ENCODE results near the gene XYLT1.

- no peak for TF ChIP-seq BRF2 (IDR thresholded peaks at IDR 0.05; ENCODE audit: borderline replicate concordance, insufficient read depth, insufficient read length)
- no peak for TF ChIP-seq MAZ (CRISPR knock-in tag; conservative IDR thresholded peaks at IDR 0.05 in 1 of 2, IDR thresholded peaks at IDR 0.05 in 1 of 2)
- peak; percentile 92 for TF ChIP-seq FOSL1 (tag; conservative IDR thresholded peaks at IDR 0.05)
- TF ChIP-seq ELF4 (CRISPR knock-in tag; IDR thresholded peaks at IDR 0.05), result no peak
- no peak for TF ChIP-seq POLR2A (conservative IDR thresholded peaks at IDR 0.05)
- TF ChIP-seq NR2F6 (CRISPR knock-in tag; IDR thresholded peaks at IDR 0.05), result no peak
- no peak for TF ChIP-seq CBX8 (IDR thresholded peaks at IDR 0.05; ENCODE audit: borderline replicate concordance, extremely low read depth, low read depth, low read length, poor library complexity, severe bottlenecking)
- TF ChIP-seq NFRKB (IDR thresholded peaks at IDR 0.05; ENCODE audit: low read depth), result no peak
- TF ChIP-seq EP300 (IDR thresholded peaks at IDR 0.05; ENCODE audit: low read length), result peak; percentile 19; the same call in 1 of the 2 replicates
- no peak for TF ChIP-seq ZBTB5 (IDR thresholded peaks at IDR 0.05)
Observed at GRCh38 chr16:17273142-17273561, 197.6 kb downstream of the XYLT1 start.

All from K562 (cell line).